Skeletal muscle satellite cell (primary cell): ENCODE results near the gene SLC39A6.

Experiments
- H3K27me3 ChIP-seq: 2 replicates; pipeline ENCODE4 v1.7.0; 2013; ENCODE audit warnings: low read length; ENCODE audit not compliant: control insufficient read depth, insufficient read depth
- H3K36me3 ChIP-seq: 2 replicates; pipeline ENCODE4 v1.7.0; 2013; ENCODE audit warnings: mild to moderate bottlenecking, control low read depth, low read length; ENCODE audit not compliant: insufficient read depth
- H3K4me1 ChIP-seq: 2 replicates; pipeline ENCODE4 v1.7.0; 2013; ENCODE audit warnings: low read length; ENCODE audit not compliant: control insufficient read depth, insufficient read depth
- H3K4me2 ChIP-seq: 2 replicates; pipeline ENCODE4 v1.7.0; 2013; ENCODE audit warnings: mild to moderate bottlenecking, low read length
- H3K4me3 ChIP-seq: 2 replicates; pipeline ENCODE4 v1.7.0; 2013; ENCODE audit warnings: low read length
- H3K9ac ChIP-seq: 2 replicates; pipeline ENCODE4 v1.7.0; 2013; ENCODE audit warnings: mild to moderate bottlenecking, low read depth, low read length, moderate library complexity
- H3K9me3 ChIP-seq: replicated peaks from 2 replicates; pipeline ENCODE4 v1.7.0; 2013; ENCODE audit warnings: mild to moderate bottlenecking, control low read depth, low read length

The SLC39A6 gene

DNA sequence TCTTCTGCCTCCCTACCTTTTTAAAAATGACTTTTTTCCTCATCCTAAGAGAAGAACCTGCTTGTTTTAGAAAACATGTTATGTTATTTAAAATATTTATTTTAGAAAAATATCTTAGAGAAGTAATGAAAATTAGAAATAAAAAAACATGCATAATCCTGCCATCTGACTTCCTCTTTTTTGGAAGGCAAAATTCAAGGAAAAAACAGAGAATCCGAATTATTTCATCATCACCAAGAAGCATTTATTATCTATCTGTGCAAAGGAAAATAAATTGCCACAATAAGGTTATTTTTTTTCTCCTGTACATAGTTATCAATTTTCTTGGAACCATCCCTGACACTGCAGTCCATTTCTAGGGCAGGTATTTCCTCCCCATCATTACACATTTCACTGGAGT is 14.4 kb downstream of the SLC39A6 start:
- Histone ChIP-seq H3K36me3 (peaks cover 36% of the 10 kb centered on the region), H3K27me3 (no peaks in the 10 kb centered on the region), H3K4me3 (no peak overlapping the region), H3K9me3 (no peaks in the 10 kb centered on the region), H3K4me2 (no peak overlapping the region), H3K4me1 (no peaks in the 10 kb centered on the region), H3K9ac (no peak overlapping the region)

GRCh38 chr18:36114251-36114650 is 14.9 kb downstream of the SLC39A6 start:
- H3K4me2 ChIP-seq, result no peak overlapping the region
- H3K4me3 ChIP-seq, result no peak overlapping the region
- H3K36me3 ChIP-seq, result peaks cover 36% of the 10 kb centered on the region
- no peaks in the 10 kb centered on the region for H3K27me3 ChIP-seq
- H3K9ac ChIP-seq, result no peak overlapping the region
- no peaks in the 10 kb centered on the region for H3K9me3 ChIP-seq
- no peaks in the 10 kb centered on the region for H3K4me1 ChIP-seq

DNA sequence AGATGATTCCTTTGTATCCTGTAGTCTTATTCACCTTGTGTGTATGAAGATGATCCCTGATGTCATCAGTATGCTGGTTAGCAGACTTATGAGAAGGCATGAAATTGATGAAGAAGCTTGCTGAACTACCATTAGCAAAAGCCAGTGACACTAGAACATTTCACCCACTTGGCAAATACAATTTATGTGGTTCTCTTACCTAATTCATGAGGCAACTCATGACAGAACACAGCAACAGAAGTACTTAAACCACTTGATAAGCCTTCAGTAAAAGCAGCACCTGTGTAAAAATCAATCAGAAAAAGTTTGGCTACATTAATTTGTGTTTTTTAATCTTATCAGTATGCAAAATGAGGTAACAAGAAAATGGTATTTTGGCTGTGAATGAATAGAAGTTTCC is 16.8 kb downstream of the SLC39A6 start:
- Histone ChIP-seq H3K36me3 (peaks cover 39% of the 10 kb centered on the region), H3K4me1 (no peaks in the 10 kb centered on the region), H3K9ac (no peak overlapping the region)

DNA sequence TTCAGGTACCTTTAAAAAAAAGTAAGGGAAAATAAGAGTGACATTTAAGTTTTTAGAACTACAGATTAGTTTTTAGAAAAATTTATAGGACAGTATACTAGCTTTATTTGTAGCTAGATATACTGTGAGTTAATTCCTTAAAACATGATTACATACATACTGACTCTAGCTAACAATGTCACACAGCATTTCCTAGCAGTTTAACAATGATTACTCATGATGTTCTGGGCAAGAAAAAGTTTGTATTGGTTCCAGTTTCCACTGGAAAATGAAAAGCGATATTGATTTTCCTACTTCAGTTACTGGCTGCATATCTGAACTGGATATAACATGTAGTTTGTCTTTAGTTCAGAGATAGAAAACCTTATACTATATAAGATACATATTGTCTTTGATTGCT is 19.4 kb downstream of the SLC39A6 start:
- Histone ChIP-seq H3K4me1 (no peaks in the 10 kb centered on the region), H3K27me3 (no peaks in the 10 kb centered on the region), H3K9me3 (no peaks in the 10 kb centered on the region), H3K9ac (no peak overlapping the region), H3K4me3 (no peak overlapping the region), H3K36me3 (peaks cover 29% of the 10 kb centered on the region), H3K4me2 (no peak overlapping the region)

More for the DNA sequence above, 16.8 kb downstream of the SLC39A6 start:
- Histone ChIP-seq H3K9me3 (no peaks in the 10 kb centered on the region), H3K4me3 (no peak overlapping the region), H3K4me2 (no peak overlapping the region), H3K27me3 (no peaks in the 10 kb centered on the region)

- H3K9ac ChIP-seq, result no peak overlapping the region
- H3K36me3 ChIP-seq, result peaks cover 20% of the 10 kb centered on the region
- H3K4me3 ChIP-seq, result no peak overlapping the region
Observed at GRCh38 chr18:36108601-36109000, 20.5 kb downstream of the SLC39A6 start.

DNA sequence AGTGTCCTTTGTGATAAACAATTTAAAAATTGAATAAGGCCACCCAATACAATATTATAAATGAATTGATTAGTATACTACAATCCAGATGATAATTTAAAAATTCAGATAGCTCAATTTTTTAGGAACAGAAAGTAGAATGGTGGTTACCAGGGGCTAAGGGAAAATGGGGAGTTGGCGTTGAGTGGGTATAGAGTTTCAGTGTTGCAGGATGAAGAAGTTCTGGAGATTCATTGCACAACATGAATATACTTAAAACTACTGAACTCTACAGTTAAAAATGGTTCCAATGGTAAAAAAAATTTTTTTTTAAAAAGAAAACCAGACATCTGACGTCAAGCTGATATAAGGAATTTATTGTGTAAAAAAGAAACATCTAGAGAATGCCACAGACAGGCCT is 20.9 kb downstream of the SLC39A6 start:
- Histone ChIP-seq H3K36me3 (peaks cover 16% of the 10 kb centered on the region), H3K4me3 (no peak overlapping the region), H3K9ac (no peak overlapping the region), H3K27me3 (no peaks in the 10 kb centered on the region), H3K9me3 (no peaks in the 10 kb centered on the region), H3K4me2 (no peak overlapping the region), H3K4me1 (no peaks in the 10 kb centered on the region)

More at GRCh38 chr18:36108601-36109000, 20.5 kb downstream of the SLC39A6 start:
- Histone ChIP-seq H3K9me3 (no peaks in the 10 kb centered on the region), H3K4me1 (no peaks in the 10 kb centered on the region), H3K4me2 (no peak overlapping the region), H3K27me3 (no peaks in the 10 kb centered on the region)

DNA sequence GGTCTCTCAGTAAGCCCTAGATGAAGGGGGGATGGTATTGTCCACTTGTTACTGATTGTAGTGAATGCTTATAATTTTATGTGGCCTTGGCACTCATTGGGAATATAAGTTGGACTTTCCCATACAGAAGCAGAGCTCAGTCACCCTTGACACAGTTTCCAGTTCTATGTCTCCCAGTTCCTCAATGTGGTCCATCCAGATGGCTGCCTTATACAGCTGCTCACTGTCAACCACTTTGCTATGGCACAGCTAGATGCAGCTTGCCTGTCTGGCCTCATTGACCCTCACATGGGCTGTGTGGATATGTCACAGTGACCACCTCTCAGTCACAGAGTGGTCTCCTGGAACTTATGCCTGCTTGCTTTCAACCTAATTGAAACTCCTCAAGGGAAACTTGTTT is 21.7 kb downstream of the SLC39A6 start:
- H3K27me3 ChIP-seq, result no peaks in the 10 kb centered on the region
- no peak overlapping the region for H3K9ac ChIP-seq
- no peak overlapping the region for H3K4me3 ChIP-seq
- peaks cover 13% of the 10 kb centered on the region for H3K36me3 ChIP-seq
- H3K4me1 ChIP-seq, result no peaks in the 10 kb centered on the region
- H3K4me2 ChIP-seq, result no peak overlapping the region
- H3K9me3 ChIP-seq, result no peaks in the 10 kb centered on the region

DNA sequence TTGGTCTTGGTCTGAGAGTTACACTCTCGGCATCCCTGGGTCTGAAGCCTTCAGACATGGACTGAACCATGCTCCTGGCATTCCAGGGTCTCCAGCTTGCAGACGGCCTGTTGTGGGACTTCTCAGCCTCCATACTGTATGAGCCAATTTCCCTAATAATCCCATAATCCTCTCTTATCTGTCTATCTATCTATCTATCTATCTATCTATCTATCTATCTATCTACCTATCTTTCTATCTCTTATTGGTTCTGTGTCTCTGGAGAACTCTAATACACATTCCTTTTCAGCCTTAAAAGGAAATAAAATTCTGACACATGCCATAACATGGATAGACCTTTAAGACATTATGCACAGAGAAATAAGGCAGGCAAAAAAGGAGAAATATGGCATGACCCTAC is 24.4 kb downstream of the SLC39A6 start:
- no peak overlapping the region for H3K4me3 ChIP-seq
- H3K9me3 ChIP-seq, result no peaks in the 10 kb centered on the region
- peaks cover 3% of the 10 kb centered on the region for H3K36me3 ChIP-seq
- no peak overlapping the region for H3K9ac ChIP-seq
- H3K27me3 ChIP-seq, result no peaks in the 10 kb centered on the region
- no peak overlapping the region for H3K4me2 ChIP-seq
- no peaks in the 10 kb centered on the region for H3K4me1 ChIP-seq

DNA sequence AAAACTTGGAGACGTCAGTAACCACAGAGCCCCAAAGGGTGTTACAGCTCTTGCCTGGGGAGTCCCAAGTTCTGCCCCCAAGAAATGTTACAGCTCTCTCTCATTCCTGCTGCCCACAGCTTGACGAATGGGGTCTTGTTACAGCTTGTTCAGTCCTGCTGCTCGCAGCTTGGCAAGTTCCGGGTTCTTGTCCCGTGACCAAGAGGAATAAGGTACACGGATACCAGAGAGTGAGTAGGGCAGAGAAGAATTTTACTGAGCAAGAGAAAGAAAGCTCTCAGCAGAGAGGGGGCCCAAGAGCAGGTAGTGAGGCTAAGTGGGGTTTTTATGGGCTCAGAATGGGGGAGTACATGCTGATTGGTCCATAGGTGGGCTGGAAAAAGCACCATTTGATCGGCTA is 27.2 kb downstream of the SLC39A6 start:
- no peaks in the 10 kb centered on the region for H3K27me3 ChIP-seq
- no peak overlapping the region for H3K4me3 ChIP-seq
- no peaks in the 10 kb centered on the region for H3K9me3 ChIP-seq
- no peak overlapping the region for H3K9ac ChIP-seq
- H3K4me2 ChIP-seq, result no peak overlapping the region
- H3K36me3 ChIP-seq, result no peaks in the 10 kb centered on the region
- H3K4me1 ChIP-seq, result no peaks in the 10 kb centered on the region

GRCh38 chr18:36099311-36099710 is 29.8 kb downstream of the SLC39A6 start:
- Histone ChIP-seq H3K4me1 (no peaks in the 10 kb centered on the region), H3K4me3 (no peak overlapping the region), H3K27me3 (no peaks in the 10 kb centered on the region), H3K9me3 (no peaks in the 10 kb centered on the region), H3K9ac (no peak overlapping the region), H3K36me3 (no peaks in the 10 kb centered on the region), H3K4me2 (no peak overlapping the region)

GRCh38 chr18:36096955-36097354 is 32.2 kb downstream of the SLC39A6 start:
- Histone ChIP-seq H3K36me3 (no peaks in the 10 kb centered on the region), H3K4me2 (no peak overlapping the region), H3K4me3 (no peak overlapping the region), H3K9me3 (no peaks in the 10 kb centered on the region), H3K9ac (no peak overlapping the region), H3K4me1 (no peaks in the 10 kb centered on the region), H3K27me3 (no peaks in the 10 kb centered on the region)

DNA sequence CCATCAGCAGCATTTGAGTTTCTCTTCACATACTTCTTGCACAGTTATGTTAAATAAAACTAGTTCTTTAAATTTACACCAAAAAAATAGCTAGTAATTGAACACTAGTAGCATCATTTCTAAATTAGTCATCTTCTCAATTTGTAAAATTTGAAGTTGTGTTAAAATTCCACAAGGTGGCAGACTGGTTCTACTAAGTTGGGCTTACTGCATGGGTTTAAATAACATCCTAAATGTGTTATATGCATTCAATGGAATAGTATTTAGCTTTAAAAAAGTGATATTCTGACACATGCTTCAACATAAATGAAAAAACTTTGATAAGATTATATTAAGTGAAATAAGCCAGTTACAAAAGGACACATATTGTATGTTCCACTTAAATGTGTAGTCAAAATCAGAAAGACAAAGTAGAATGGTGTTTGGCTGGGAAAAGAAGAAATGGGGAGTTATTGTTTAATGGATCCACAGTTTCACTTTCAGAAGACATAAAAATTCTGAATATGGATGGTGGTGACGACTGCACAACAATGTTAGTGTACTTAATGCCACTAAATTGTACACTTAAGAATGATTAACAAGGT is 33.1 kb downstream of the SLC39A6 start:
- H3K9ac ChIP-seq, result no peak overlapping the region
- H3K4me1 ChIP-seq, result no peaks in the 10 kb centered on the region
- no peak overlapping the region for H3K4me3 ChIP-seq
- H3K9me3 ChIP-seq, result no peaks in the 10 kb centered on the region
- no peaks in the 10 kb centered on the region for H3K27me3 ChIP-seq
- no peaks in the 10 kb centered on the region for H3K36me3 ChIP-seq
- no peak overlapping the region for H3K4me2 ChIP-seq
